ENCODE results near the gene EPHB2.

The EPHB2 gene

GRCh38 chr1:22880174-22880601 lies 169.5 kb downstream of the EPHB2 start:
- no peak for DNase-seq (ENCODE audit: low read depth, low spot score)

GRCh38 chr1:22883406-22883805 lies 172.8 kb downstream of the EPHB2 start:
- DNase-seq (ENCODE audit: low read depth, low spot score) = peak; percentile 69

- DNase-seq (ENCODE audit: low read depth, low spot score) = no peak
Measured at GRCh38 chr1:22884806-22885530, 174.3 kb downstream of the EPHB2 start.

- no peak for DNase-seq (ENCODE audit: low read depth, low spot score)
Measured at GRCh38 chr1:22886211-22886610, 175.6 kb downstream of the EPHB2 start.

- DNase-seq (ENCODE audit: low read depth, low spot score) = no peak
Measured at GRCh38 chr1:22887491-22887890, 176.9 kb downstream of the EPHB2 start.

- DNase-seq (ENCODE audit: low read depth, low spot score) = no peak
Measured at GRCh38 chr1:22888320-22889075, 177.9 kb downstream of the EPHB2 start.

GRCh38 chr1:22889213-22889827 lies 178.7 kb downstream of the EPHB2 start:
- DNase-seq (ENCODE audit: low read depth, low spot score) = no peak

GRCh38 chr1:22892789-22893188 lies 182.2 kb downstream of the EPHB2 start:
- no peak for DNase-seq (ENCODE audit: low read depth, low spot score)

GRCh38 chr1:22893292-22893691 lies 182.7 kb downstream of the EPHB2 start:
- no peak for DNase-seq (ENCODE audit: low read depth, low spot score)

- DNase-seq (ENCODE audit: low read depth, low spot score) = no peak
Measured at GRCh38 chr1:22895357-22895756, 184.7 kb downstream of the EPHB2 start.

- DNase-seq (ENCODE audit: low read depth, low spot score) = no peak
Measured at GRCh38 chr1:22896184-22896583, 185.5 kb downstream of the EPHB2 start.

- no peak for DNase-seq (ENCODE audit: low read depth, low spot score)
Measured at GRCh38 chr1:22900451-22900850, 189.8 kb downstream of the EPHB2 start.

- no peak for DNase-seq (ENCODE audit: low read depth, low spot score)
Measured at GRCh38 chr1:22903113-22903512, 192.5 kb downstream of the EPHB2 start.

GRCh38 chr1:22906968-22907367 lies 196.3 kb downstream of the EPHB2 start:
- DNase-seq (ENCODE audit: low read depth, low spot score) = no peak

- no peak for DNase-seq (ENCODE audit: low read depth, low spot score)
Measured at GRCh38 chr1:22907528-22907927, 196.9 kb downstream of the EPHB2 start.

GRCh38 chr1:22908880-22909426 lies 198.3 kb downstream of the EPHB2 start:
- DNase-seq (ENCODE audit: low read depth, low spot score) = no peak

- no peak for DNase-seq (ENCODE audit: low read depth, low spot score)
Measured at GRCh38 chr1:22910286-22910685, 199.6 kb downstream of the EPHB2 start.

GRCh38 chr1:22910986-22911651 lies 200.5 kb downstream of the EPHB2 start:
- DNase-seq (ENCODE audit: low read depth, low spot score) = no peak

GRCh38 chr1:22912311-22912710 lies 201.7 kb downstream of the EPHB2 start:
- no peak for DNase-seq (ENCODE audit: low read depth, low spot score)

GRCh38 chr1:22913421-22914141 lies 202.9 kb downstream of the EPHB2 start:
- DNase-seq (ENCODE audit: low read depth, low spot score) = no peak

GRCh38 chr1:22914156-22914555 lies 203.5 kb downstream of the EPHB2 start:
- no peak for DNase-seq (ENCODE audit: low read depth, low spot score)
